NCI-H2227 treated with DMSO at 0.1 percent for 48 hours (cell line): Measurements from ENCODE around the gene STAT5B.

ENCODE experiments used
- DNase-seq: peaks from one replicate; lab custom pipeline; 2025; lab: John Stamatoyannopoulos, UW

Gene STAT5B

GRCh38 chr17:42284566-42284965 is 8.4 kb upstream of the STAT5B start:
- DNase-seq, result no peak

DNA sequence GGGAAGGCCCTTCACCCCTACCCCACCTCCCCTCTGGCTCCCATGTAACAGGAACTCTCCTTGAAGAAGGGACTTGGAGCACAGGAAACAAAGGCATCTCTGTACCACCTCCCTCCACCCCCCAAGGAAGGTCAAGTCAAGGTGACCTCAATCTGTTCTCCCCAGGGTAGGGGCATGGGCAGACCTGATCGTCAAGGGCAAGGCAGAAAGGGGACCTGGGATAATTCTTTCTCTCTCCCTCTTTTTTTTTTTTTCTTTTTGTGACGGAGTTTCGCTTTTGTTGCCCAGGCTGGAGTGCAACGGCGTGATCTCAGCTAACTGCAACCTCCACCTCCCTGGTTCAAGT is 7.8 kb upstream of the STAT5B start:
- no peak for DNase-seq

DNA sequence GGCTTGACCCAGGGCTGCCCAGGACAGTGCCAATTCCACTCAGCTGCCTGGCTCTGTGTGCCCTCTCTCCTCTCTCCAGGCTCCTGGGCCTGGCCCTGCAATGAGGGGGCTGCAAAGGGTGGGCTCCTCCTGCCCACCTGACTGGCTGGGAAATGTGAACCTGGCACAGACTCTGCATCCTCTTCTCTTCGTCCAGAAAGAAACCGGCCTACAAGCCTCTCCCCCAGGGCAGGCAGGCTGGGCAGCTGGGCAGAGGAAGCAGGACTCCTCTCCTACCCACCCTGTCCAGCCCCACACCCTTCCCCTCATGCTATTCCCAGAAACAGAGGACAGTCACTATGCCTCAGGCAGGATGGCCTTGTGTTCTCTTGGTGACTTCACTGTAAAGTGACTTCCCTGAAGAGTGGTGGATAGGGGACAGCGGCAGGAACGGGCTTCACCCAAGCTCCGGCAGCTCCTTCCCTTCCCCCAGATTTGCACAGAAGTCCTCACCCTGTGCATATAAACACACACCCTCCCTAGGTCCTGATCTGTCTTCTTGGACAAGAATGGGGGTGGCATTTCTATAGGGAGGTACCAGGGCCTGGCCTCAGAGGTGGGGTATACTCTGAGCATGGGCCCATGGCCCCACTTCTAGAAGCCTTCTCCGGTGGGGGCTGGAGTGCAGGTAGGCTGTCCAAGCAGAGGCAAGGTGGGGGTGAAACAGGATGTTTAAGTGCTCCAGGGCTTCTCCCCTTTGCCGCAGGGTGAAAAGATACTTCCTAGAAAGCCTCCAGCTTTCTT is 7.2 kb upstream of the STAT5B start:
- DNase-seq, result no peak

DNA sequence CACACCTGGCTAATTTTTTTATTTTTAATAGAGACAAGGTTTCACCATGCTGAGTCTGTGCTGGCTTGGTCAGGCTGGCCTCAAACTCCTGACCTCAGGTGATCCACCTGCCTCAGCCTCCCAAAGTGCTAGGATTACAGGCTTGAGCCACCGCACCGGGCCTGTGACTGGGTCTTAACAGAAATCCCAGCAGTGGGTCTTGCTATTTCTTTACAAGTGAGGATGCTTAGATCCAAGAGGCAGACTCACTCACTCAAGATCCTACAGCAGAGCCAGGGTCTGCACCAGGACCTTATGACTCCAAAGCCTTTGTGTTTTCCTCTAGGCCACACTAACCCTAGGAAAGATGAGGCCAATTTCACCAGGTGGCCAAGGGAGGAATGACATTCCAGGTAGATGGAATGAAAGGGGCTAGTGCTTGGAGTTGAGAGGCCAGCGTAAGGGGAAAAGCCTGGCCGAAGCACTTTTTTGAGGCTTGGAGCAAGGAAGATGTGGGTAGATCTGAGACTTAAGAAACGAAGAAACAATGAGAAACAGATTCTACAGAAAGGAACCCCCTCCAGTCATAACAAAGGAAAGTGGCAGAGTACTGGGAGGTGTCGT is 6.4 kb upstream of the STAT5B start:
- no peak for DNase-seq

DNA sequence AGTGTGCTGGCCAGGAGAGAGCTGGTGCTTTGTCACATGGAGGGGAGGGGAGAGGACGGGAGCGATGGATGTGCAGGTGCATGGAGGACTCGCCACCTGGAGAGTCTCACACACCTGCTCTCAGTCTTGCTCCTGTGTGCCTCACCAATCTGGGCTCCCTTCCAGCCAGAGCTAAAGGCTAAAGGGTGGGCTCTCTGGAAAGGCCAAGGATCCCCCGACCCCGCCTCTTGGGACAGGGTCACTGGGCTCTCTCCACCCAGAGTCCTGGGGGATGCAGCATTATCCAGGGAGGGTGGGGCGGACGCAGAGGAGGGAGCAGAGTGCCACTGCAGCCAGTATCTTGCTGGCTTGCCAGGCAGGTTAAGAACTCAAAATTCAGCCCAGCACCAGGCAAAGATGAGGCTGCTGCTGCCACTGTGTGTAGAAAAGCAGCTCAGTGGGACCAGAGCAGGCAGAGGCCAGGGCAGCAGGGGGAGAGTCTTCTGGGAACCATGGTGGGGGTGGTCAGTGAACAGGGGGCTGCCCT is 5.4 kb upstream of the STAT5B start:
- DNase-seq, result no peak

GRCh38 chr17:42279776-42280630 is 3.8 kb upstream of the STAT5B start:
- DNase-seq, result no peak

GRCh38 chr17:42277342-42277712 is 1.1 kb upstream of the STAT5B start:
- no peak for DNase-seq

GRCh38 chr17:42276609-42277341 is 584 bp upstream of the STAT5B start:
- peak; percentile 54 for DNase-seq

DNA sequence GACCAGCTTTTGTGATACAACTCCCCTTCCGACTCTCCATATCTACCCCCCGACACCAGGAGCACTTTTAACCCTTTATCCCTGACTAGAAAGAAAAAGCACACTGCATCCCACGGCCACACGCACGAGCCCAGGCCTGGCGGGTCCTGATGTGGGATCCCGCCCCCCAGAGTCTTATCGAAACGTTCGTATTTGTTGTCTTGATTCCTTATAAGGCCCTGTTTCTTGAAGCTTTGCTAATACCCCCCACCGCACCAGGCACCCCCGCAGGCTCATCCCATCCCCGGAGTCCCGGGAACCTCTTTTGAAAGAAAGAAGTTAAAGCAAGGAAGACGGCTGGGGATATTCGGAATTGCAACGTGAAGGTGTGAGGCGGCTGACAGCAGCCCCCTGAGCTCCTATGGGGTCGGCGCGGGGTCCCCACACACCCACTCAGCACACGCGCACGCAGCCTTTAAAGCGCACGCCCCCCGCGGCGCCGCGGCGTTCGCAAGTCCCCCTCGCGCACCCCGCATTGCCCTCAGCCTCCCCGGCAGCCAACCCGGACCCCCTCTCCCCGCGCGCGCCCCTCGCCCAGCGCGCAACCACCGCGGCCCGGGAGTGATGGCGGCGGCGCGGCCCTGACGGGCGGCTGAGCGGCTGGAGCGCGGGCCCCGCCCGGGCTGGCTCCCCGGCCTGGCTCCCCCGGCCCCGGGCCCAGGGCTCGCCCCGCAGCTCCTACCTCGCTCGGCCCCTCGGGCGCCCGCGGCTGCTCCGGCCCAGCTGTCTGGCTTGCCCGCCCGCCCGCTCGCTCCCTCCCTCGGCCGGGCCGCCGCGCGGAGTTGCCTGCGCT is 448 bp downstream of the STAT5B start:
- DNase-seq, result no peak

DNA sequence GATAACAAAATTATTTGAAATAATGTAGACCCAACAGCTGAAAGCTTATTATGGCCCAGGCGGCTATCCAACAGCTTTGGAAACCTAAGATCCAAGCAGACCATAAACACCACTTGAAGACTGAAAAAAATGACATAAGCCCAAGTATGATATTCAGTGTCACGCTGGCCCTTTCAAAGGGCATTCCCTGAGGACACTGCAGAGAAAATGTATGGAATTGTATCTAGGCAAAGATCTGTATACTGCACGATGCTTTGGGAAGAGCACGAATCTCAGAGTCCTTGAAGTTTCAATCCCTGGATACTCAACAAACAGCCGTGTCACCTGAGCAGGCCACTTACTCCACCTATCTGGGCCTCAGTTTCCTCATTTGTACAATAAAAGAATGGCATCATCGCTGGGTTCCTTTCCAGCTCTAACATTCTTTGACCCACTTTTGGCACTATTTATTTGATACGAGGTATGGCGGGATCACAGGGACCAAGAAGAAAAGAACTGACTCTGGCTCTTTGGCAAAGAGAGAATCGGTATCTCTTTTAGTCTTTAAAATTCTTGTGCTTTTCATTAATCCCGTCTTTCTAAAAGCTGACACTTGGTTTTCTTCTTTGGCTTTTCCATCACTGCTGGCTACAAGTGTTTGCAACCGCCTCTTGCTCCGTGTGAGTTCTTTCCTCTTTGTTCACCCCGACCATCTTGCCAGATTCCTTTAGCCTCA is 1.2 kb downstream of the STAT5B start:
- DNase-seq, result no peak

DNA sequence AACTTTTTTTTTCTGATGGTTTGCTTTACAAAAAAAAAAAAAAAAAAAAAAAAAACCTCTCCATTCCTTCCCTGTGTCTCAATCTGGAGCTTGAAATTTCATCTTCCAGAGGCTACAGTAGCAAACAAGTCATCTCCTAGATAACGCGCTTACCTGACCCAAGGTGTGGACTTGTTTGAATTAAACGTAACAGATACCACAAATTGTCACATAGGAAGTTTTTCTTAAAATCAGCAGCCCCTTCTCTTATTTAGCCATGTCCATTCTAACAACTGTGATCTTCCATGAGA is 2.0 kb downstream of the STAT5B start:
- DNase-seq, result no peak

DNA sequence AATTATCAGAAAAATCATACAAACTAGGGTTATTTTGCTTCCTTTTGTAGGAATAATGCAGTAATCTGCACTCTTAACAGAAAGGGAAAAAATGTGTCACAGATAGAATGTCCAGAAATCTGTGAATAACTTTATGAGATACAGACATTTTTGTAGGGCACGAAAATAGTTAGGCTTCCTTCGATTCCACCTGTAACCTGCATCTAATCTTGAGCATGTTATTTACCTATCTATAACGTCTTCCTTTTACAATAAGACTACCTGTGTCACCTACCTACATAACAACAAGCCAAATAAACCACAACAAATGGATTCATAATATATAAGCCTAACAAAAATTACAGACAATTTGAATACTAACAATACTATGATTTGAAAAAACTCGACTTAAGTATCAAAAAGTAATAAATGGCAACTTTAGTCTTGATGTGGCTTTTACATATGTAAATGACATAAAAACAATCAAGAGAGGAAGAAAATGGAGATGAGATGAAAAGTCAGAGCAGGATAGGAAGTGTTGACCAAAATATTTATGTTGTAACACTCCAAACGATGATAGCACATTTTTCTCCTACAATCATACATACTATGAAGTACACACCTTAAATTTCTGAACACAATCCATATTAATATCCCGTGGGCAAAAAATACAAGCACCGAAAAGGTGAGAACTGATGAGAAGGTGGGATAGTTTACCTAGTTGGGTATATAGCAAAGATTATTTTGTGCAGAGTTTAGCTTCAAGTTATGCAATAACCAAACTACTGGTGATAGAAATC is 2.5 kb downstream of the STAT5B start:
- no peak for DNase-seq

GRCh38 chr17:42272162-42272907 is 3.9 kb downstream of the STAT5B start:
- DNase-seq, result no peak

DNA sequence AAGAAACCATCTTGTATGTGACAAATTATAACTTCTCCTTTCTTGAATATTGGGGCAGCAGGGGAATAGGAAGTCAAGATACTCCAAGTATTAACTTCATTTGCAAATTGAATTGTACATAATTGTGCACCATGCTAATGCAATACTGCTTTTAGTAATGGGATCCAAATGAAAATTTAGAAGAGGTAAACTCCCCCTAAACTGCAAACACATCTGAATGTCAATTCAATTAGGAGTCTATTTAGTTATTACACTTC is 4.5 kb downstream of the STAT5B start:
- no peak for DNase-seq

DNA sequence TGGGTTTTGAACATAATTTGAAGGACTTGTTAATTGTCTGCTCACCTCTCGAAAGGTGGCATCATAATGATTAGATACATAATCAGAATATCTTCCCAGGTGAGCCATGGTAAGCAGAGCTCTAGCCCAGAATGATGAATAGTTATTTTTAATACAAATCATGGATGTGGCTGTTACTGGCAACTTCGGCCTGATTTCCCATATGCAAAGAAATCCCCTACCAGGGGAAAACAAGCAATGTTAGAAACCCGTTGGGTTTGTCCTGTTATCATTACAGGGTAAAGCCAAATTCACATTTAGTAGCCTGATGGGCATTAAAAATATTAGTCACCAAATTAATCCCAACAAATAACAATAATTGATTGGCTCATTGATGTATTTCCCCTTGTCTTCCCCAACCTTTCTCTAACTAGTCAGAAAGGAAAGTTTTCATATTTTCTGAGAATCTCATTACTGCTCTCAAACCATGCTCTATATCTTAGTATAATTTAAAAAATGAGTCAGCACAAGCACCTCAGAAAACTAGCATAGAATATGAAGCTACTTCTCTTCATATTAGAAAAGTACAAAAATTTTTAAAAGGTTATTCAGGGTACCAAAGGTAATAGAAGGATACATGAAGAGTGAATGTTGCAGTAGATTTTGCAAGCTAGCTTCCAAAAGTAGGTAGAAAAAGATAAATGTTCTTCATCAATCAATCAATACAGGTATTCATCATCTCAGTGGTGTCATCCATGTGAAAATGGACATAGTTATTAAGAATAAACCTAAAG is 5.0 kb downstream of the STAT5B start:
- DNase-seq, result no peak

DNA sequence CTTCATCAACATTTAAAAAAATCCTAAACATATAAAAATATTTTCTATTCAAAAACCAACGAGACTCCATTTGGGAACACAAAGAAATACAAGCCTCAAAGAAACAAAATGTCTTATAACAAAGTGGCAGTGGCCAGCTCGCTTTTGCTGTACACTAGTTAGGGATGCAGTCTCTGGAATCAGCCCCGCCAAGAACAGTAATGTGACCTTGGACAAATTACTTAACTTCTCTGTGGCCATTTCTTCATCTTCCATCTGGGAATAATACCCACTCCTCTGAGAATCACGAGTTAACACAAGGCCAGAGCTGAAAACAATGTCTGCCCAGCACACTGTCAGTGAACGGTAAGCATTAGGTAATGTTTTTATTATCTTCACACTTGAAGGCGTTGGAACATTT is 5.6 kb downstream of the STAT5B start:
- no peak for DNase-seq

- no peak for DNase-seq
These were observed 6.0 kb downstream of the STAT5B start for GRCh38 chr17:42270170-42270535.

DNA sequence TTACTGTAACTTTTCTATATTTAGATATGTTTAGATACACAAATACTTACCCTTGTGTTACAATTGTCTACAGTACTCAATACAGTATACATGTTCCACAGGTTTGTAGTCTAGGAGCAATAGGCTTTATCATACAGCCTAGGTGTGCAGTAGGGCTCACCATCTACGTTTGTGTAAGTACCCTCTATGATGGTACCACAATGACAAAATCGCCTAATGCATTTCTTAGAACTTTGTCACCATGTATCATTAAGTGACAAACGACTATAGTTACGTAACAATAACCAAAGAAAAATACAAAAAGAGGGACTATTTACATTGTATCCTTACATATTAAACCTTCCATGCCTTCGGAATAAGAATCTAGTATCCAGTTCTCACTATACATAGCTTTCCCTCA is 8.0 kb downstream of the STAT5B start:
- DNase-seq, result no peak
